Memory B cell (primary cell): Measurements from ENCODE around the gene CAMTA1.

Source experiments
- ATAC-seq: fragments of 150-1000 bp; cut with Tn5 transposase; 2 replicates; pipeline ENCODE4 v1.10.0; 2021; ENCODE audit warnings: low read depth, mild to moderate bottlenecking, moderate library complexity
- DNase-seq, 2 donors: peaks; one replicate each; pipeline ENCODE4 v3.0.0; 2022; ENCODE audit warnings: low spot score in 2 of 2
- H3K27ac Mint-ChIP-seq: one replicate; pipeline ENCODE4 v1.8.0; 2022; ENCODE audit warnings: mild to moderate bottlenecking, moderate library complexity, mixed read lengths
- H3K27me3 Mint-ChIP-seq: one replicate; pipeline ENCODE4 v1.8.0; 2022; ENCODE audit warnings: mixed read lengths
- H3K36me3 Mint-ChIP-seq: one replicate; pipeline ENCODE4 v1.8.0; 2022; ENCODE audit warnings: mild to moderate bottlenecking, mixed read lengths
- H3K4me1 Mint-ChIP-seq: one replicate; pipeline ENCODE4 v1.8.0; 2022; ENCODE audit warnings: mixed read lengths
- H3K4me3 Mint-ChIP-seq: one replicate; pipeline ENCODE4 v1.8.0; 2022; ENCODE audit warnings: mild to moderate bottlenecking, moderate library complexity, mixed read lengths
- H3K9me3 Mint-ChIP-seq: one replicate; pipeline ENCODE4 v1.8.0; 2022; ENCODE audit warnings: mixed read lengths

CAMTA1 gene

DNA sequence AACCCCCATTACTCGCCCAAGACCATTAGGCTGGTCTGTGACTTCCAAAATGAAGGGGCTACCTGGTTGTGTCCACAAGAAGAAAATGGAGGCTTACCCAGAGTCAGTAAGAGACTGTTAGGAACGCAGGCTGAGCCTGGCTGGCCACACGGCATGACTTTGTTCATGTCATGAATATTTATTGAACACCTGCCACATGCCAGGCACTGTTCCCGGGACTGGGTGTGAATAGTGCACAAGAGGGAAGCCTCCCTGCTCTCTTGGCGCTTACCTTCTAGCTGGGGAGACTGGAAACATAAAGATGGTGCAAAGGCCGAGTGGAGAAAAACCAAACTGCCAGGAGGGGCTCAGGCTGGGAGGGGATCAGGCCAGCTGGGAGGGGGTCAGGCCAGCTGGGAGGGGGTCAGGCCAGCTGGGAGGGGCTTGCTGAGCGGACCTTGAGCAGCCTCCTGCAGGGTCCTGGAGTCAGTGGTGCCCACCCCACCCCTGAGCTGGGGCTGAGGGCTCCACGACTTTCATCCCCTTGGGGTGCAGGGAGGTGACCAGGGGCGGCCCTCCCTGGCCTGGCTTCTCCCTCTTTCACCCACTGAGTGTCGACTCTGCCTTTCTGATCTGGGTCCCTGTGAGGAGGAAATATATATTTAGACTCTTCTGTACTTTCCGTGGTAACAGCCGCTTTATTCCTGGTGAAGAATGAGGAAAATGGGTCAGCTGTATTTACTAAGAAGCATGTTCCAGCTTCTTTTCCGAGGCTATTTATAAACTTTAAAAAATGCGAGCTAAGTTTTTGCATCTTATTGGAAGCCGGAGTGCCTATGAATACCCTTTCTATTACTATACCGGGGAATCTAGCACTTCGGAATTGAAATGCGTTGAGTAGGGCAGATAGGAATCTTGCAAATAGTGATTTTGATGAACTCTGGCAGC is 139.0 kb downstream of the CAMTA1 start:
- no peak for DNase-seq
- Mint-ChIP-seq H3K36me3 (no peaks in the 10 kb centered on the region), H3K27me3 (peaks cover 15% of the 10 kb centered on the region), H3K4me1 (no peaks in the 10 kb centered on the region), H3K27ac (no peak overlapping the region), H3K9me3 (peaks cover 4% of the 10 kb centered on the region), H3K4me3 (no peak overlapping the region)
- no peak for ATAC-seq

DNA sequence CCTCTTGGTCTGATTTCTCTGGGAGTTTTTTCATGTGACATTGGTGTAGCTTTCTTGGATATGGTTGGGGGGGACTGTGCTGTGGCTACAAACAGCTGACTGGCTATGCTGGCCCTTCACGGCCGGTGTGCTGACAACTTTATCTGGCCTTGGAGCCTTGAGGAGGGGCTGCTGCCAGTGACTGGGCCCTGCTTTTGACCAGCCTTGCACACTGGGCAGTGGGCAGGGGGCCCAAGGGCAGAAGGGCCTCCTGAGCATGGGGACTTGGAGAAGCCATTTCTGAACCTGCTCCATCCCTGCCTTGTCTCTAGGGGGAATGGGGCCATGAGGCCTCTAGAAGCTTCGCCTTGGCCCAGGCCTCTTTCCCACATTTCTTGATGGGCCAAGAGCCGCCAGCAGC is 139.6 kb downstream of the CAMTA1 start:
- H3K4me1 Mint-ChIP-seq = no peaks in the 10 kb centered on the region
- H3K36me3 Mint-ChIP-seq = no peaks in the 10 kb centered on the region
- DNase-seq (no peak), ATAC-seq (no peak)
- H3K9me3 Mint-ChIP-seq = peaks cover 4% of the 10 kb centered on the region
- no peak overlapping the region for H3K27ac Mint-ChIP-seq
- peaks cover 17% of the 10 kb centered on the region for H3K27me3 Mint-ChIP-seq
- H3K4me3 Mint-ChIP-seq = no peak overlapping the region

DNA sequence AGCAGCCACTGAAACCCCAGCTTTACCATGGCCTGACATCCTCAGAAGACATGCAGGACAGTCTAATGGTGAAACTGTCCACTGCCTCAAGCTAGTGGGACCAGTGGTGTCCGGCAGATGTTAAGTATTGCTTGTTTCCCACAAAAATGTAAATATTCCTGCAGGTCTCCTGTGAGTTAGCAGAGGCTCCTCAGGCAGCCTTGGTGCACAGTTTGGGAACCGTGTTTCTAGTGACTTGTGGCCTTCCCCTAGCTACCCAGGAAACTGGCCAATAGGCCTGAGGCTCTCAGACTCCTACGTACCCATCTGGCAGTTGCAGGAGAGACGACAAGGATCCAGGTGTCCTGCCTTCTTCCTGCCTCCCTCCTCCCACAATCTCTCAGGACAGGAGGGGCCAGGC is 142.4 kb downstream of the CAMTA1 start:
- DNase-seq (no peak), ATAC-seq (no peak)
- Mint-ChIP-seq H3K4me1 (no peaks in the 10 kb centered on the region), H3K27ac (no peak overlapping the region), H3K36me3 (no peaks in the 10 kb centered on the region), H3K9me3 (no peaks in the 10 kb centered on the region), H3K27me3 (peaks cover 23% of the 10 kb centered on the region), H3K4me3 (no peak overlapping the region)

DNA sequence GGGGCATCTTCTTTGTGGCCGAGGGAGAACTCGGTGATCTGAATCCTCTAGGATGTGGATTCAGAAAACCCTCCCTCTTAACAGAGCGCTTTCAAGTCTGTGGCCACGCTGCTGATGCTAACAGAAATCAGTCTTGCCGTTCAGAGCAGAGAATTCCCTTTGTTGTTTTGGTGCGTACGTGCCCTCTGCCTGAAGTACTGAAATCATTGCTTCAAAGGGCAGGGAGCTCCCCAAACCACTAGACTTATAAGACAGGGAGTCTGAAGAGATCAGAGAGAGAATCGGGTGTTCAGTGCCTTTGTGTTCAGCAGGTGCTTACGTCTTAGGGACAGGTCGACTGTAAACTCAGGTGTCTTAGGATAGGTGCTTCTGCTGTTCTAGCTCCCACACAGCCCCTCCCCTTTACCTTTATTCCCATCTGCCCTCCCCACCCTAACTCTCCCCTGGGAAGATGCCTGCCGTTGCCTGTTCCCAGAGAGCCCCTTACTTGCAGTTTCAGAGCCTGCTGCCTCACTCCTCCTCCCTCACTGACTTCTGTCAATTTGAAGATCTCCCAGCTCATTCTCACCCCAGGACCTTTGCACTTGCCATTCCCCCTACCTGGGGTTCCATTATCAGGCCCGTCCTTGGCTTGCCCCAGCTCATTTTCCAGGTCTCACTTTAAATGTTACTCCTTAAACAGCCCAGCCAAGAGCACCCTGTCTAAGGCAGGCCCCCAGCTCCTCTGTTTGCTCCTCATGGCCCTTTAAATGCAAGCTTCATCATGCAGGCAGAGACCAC is 143.0 kb downstream of the CAMTA1 start:
- Mint-ChIP-seq H3K4me1 (no peaks in the 10 kb centered on the region), H3K4me3 (no peak overlapping the region)
- ATAC-seq = no peak

DNA sequence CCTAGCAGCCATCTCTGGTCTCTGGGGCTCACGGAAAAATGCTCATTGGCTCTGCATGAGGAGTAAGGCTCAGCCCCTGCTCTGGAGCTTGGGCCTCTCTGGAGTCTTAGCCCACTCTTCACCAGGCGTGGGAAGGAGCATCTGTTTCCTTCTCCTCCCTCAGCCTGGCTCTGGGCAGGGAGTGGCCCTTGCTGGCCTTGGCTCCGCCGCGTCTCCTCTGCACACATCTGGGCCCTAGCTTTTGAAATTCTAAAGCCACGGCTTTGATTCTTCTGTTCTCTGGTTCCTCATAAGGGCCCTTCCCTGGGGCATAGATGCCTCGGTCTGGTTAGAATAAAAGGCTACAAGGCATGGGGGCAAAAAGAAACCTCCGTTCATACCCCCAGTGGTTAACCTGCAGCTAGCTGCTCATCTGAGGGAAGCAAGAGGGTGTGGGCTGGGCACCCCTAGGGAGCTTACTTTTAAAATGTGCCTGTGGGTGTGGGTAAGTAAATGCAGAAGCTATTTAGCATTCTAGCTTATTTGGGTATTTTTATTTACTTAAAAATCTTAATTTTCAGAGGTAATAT is 145.6 kb downstream of the CAMTA1 start:
- H3K27ac Mint-ChIP-seq = no peak overlapping the region
- H3K36me3 Mint-ChIP-seq = no peaks in the 10 kb centered on the region
- H3K9me3 Mint-ChIP-seq = no peaks in the 10 kb centered on the region
- DNase-seq = no peak
- H3K4me3 Mint-ChIP-seq = no peak overlapping the region
- no peak for ATAC-seq
- peaks cover 20% of the 10 kb centered on the region for H3K27me3 Mint-ChIP-seq
- no peaks in the 10 kb centered on the region for H3K4me1 Mint-ChIP-seq

More for the DNA sequence above, 143.0 kb downstream of the CAMTA1 start:
- Mint-ChIP-seq H3K27ac (no peak overlapping the region), H3K36me3 (no peaks in the 10 kb centered on the region), H3K9me3 (no peaks in the 10 kb centered on the region), H3K27me3 (peaks cover 23% of the 10 kb centered on the region)
- no peak for DNase-seq

DNA sequence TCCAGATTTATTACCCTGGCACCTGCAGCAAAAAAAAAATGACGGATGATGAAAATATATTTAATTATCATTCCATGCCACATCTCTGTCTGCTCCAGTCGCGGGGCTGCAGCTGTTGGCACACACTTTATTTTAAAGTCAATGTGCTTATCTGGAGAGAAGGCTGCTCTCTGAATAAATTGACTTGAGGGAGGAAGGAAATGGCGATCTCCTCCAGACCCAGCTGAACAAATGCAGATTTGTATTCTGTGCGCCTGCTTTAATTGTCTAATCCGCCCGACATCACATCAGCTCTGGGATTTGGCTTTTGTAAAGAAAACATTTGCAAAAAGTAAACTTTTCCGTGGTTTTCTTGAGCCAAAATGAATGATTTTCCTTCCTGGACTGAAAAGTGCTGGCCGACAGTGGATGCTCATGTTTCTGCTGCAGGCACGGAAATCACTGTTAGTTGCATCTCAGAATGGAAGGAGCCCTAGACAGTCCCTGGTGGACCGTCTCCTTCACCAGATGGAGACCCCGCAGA is 150.2 kb downstream of the CAMTA1 start:
- no peaks in the 10 kb centered on the region for H3K9me3 Mint-ChIP-seq
- H3K27ac Mint-ChIP-seq = no peak overlapping the region
- no peaks in the 10 kb centered on the region for H3K4me1 Mint-ChIP-seq
- H3K4me3 Mint-ChIP-seq = no peak overlapping the region
- peaks cover 6% of the 10 kb centered on the region for H3K27me3 Mint-ChIP-seq
- no peaks in the 10 kb centered on the region for H3K36me3 Mint-ChIP-seq
- DNase-seq = no peak
- ATAC-seq = no peak

GRCh38 chr1:6935911-6936690 is 150.8 kb downstream of the CAMTA1 start:
- DNase-seq (no peak), ATAC-seq (no peak)
- peaks cover 6% of the 10 kb centered on the region for H3K27me3 Mint-ChIP-seq
- H3K27ac Mint-ChIP-seq = no peak overlapping the region
- no peaks in the 10 kb centered on the region for H3K9me3 Mint-ChIP-seq
- H3K4me3 Mint-ChIP-seq = no peak overlapping the region
- no peaks in the 10 kb centered on the region for H3K4me1 Mint-ChIP-seq
- H3K36me3 Mint-ChIP-seq = no peaks in the 10 kb centered on the region

DNA sequence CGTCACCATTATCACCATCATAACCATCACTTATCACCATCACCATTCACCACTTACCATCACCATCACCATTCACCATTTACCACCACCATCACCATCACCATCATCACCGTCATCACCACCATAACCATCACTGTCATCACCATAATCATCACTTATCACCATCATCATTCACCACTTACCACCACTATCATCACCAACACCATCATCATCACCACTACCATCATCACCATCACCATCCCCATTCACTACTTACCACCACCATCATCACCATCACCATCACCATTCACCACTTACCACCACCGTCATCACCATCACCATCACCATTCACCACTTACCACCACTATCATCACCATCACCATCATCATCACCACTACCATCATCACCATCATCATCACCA is 151.8 kb downstream of the CAMTA1 start:
- DNase-seq = no peak
- Mint-ChIP-seq H3K36me3 (no peaks in the 10 kb centered on the region), H3K27me3 (peaks cover 4% of the 10 kb centered on the region), H3K4me1 (no peaks in the 10 kb centered on the region), H3K27ac (no peak overlapping the region), H3K9me3 (no peaks in the 10 kb centered on the region), H3K4me3 (no peak overlapping the region)
- no peak for ATAC-seq

DNA sequence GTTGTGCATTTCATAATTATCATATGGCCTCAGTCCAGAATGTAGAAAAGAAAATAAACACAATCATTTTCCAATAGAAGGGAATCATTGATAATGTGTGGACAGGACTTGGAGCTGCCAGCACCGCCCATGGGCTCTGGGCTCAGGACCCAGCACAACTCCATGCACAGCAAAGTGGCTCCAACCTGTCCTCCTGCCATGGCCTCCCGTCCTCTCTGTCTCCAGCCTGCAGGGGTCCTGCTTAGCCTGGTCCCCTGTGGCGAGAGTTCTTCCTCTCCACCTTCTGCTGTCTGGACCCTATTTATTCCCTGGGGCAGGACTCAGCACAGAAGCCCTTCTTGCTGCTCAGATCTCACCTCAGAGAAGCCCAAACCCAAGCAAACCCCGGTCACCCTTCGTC is 154.1 kb downstream of the CAMTA1 start:
- Mint-ChIP-seq H3K27me3 (peaks cover 3% of the 10 kb centered on the region), H3K36me3 (no peaks in the 10 kb centered on the region), H3K9me3 (no peaks in the 10 kb centered on the region), H3K4me1 (no peaks in the 10 kb centered on the region), H3K27ac (no peak overlapping the region), H3K4me3 (no peak overlapping the region)
- DNase-seq = no peak
- ATAC-seq = no peak

GRCh38 chr1:6941786-6942185 is 156.5 kb downstream of the CAMTA1 start:
- Mint-ChIP-seq H3K27ac (no peak overlapping the region), H3K36me3 (no peaks in the 10 kb centered on the region), H3K9me3 (no peaks in the 10 kb centered on the region), H3K4me1 (no peaks in the 10 kb centered on the region), H3K27me3 (no peaks in the 10 kb centered on the region), H3K4me3 (no peak overlapping the region)
- ATAC-seq = no peak
- no peak for DNase-seq

DNA sequence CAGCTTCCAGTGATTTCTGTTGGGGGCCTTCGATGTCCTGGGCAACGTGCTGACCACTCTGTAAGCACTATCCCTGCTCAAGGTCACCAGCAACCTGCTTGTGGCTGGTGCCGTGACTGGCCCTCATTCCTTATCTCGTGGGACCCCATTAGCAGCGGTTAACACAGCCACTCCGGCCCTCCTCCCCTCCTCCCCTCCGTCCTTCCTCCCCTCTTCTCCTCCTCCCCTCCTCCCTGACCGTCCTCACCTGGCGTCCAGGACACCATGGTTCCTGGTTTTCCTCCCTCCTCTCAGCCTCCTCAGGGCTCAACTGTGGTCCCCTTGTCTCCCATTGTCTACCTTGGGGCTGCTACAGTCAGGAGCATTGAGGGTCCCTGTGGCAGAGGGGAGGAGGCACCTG is 157.7 kb downstream of the CAMTA1 start:
- Mint-ChIP-seq H3K4me3 (no peak overlapping the region), H3K4me1 (no peaks in the 10 kb centered on the region), H3K9me3 (no peaks in the 10 kb centered on the region), H3K27ac (no peak overlapping the region), H3K36me3 (no peaks in the 10 kb centered on the region), H3K27me3 (no peaks in the 10 kb centered on the region)
- ATAC-seq = no peak
- DNase-seq = no peak

- Mint-ChIP-seq H3K27ac (no peak overlapping the region), H3K9me3 (no peaks in the 10 kb centered on the region), H3K4me3 (no peak overlapping the region), H3K36me3 (no peaks in the 10 kb centered on the region), H3K27me3 (no peaks in the 10 kb centered on the region), H3K4me1 (no peaks in the 10 kb centered on the region)
- DNase-seq (no peak), ATAC-seq (no peak)
Observed at GRCh38 chr1:6944434-6944833, 159.2 kb downstream of the CAMTA1 start.

GRCh38 chr1:6947952-6948351 is 162.7 kb downstream of the CAMTA1 start:
- DNase-seq (no peak), ATAC-seq (no peak)
- Mint-ChIP-seq H3K27ac (no peak overlapping the region), H3K36me3 (no peaks in the 10 kb centered on the region), H3K9me3 (no peaks in the 10 kb centered on the region), H3K4me3 (no peak overlapping the region), H3K27me3 (peaks cover 2% of the 10 kb centered on the region), H3K4me1 (no peaks in the 10 kb centered on the region)
